ENCODE data around the gene IVD.

The IVD gene

GRCh38 chr15:40435710-40436089, 30.1 kb downstream of the IVD start:
- Histone ChIP-seq H3K4me1 (ENCODE audit: control insufficient read depth in 1 of 2, insufficient read depth in 2 of 2, low read length in 2 of 2) (peaks cover 7 to 25% of the 10 kb centered on the region in 2 donors), H3K27ac (ENCODE audit: low read length) (no peak overlapping the region), H3K36me3 (ENCODE audit: control insufficient read depth in 1 of 2, insufficient read depth in 2 of 2, low read length in 2 of 2) (no peaks in the 10 kb centered on the region), H3K4me3 (ENCODE audit: low read depth in 1 of 2, low read length in 2 of 2) (peak overlapping the region; percentile 44 to 69), H3K9me3 (ENCODE audit: control insufficient read depth in 1 of 2, low read length in 2 of 2) (no peaks in the 10 kb centered on the region), H3K27me3 (ENCODE audit: low read depth, low read length) (peaks cover 27% of the 10 kb centered on the region)

- Histone ChIP-seq H3K36me3 (ENCODE audit: control insufficient read depth in 1 of 2, insufficient read depth in 2 of 2, low read length in 2 of 2) (no peaks in the 10 kb centered on the region), H3K27me3 (ENCODE audit: low read depth, low read length) (peaks cover 27% of the 10 kb centered on the region), H3K9me3 (ENCODE audit: control insufficient read depth in 1 of 2, low read length in 2 of 2) (no peaks in the 10 kb centered on the region), H3K27ac (ENCODE audit: low read length) (no peak overlapping the region), H3K4me1 (ENCODE audit: control insufficient read depth in 1 of 2, insufficient read depth in 2 of 2, low read length in 2 of 2) (peaks cover 7 to 25% of the 10 kb centered on the region in 2 donors), H3K4me3 (ENCODE audit: low read depth in 1 of 2, low read length in 2 of 2) (peak overlapping the region; percentile 44 to 69)
These were observed 30.7 kb downstream of the IVD start for GRCh38 chr15:40436116-40436891.

GRCh38 chr15:40436892-40437751, 31.5 kb downstream of the IVD start:
- Histone ChIP-seq H3K4me3 (ENCODE audit: low read depth in 1 of 2, low read length in 2 of 2) (peak overlapping the region; percentile 44 to 69), H3K27me3 (ENCODE audit: low read depth, low read length) (peaks cover 27% of the 10 kb centered on the region), H3K4me1 (ENCODE audit: control insufficient read depth in 1 of 2, insufficient read depth in 2 of 2, low read length in 2 of 2) (peaks cover 7 to 25% of the 10 kb centered on the region in 2 donors), H3K27ac (ENCODE audit: low read length) (no peak overlapping the region), H3K36me3 (ENCODE audit: control insufficient read depth in 1 of 2, insufficient read depth in 2 of 2, low read length in 2 of 2) (no peaks in the 10 kb centered on the region), H3K9me3 (ENCODE audit: control insufficient read depth in 1 of 2, low read length in 2 of 2) (no peaks in the 10 kb centered on the region)

- Histone ChIP-seq H3K27me3 (ENCODE audit: low read depth, low read length) (peaks cover 27% of the 10 kb centered on the region), H3K4me1 (ENCODE audit: control insufficient read depth in 1 of 2, insufficient read depth in 2 of 2, low read length in 2 of 2) (peaks cover 13 to 33% of the 10 kb centered on the region in 2 donors), H3K9me3 (ENCODE audit: control insufficient read depth in 1 of 2, low read length in 2 of 2) (no peaks in the 10 kb centered on the region), H3K36me3 (ENCODE audit: control insufficient read depth in 1 of 2, insufficient read depth in 2 of 2, low read length in 2 of 2) (no peaks in the 10 kb centered on the region), H3K27ac (ENCODE audit: low read length) (no peak overlapping the region), H3K4me3 (ENCODE audit: low read depth in 1 of 2, low read length in 2 of 2) (no peak overlapping the region)
These were observed 32.4 kb downstream of the IVD start for GRCh38 chr15:40437752-40438687.

- Histone ChIP-seq H3K4me1 (ENCODE audit: control insufficient read depth in 1 of 2, insufficient read depth in 2 of 2, low read length in 2 of 2) (peaks cover 15 to 40% of the 10 kb centered on the region in 2 donors), H3K27ac (ENCODE audit: low read length) (no peak overlapping the region), H3K9me3 (ENCODE audit: control insufficient read depth in 1 of 2, low read length in 2 of 2) (no peaks in the 10 kb centered on the region), H3K27me3 (ENCODE audit: low read depth, low read length) (peaks cover 27% of the 10 kb centered on the region), H3K36me3 (ENCODE audit: control insufficient read depth in 1 of 2, insufficient read depth in 2 of 2, low read length in 2 of 2) (no peaks in the 10 kb centered on the region), H3K4me3 (ENCODE audit: low read depth in 1 of 2, low read length in 2 of 2) (no peak overlapping the region)
These were observed 33.1 kb downstream of the IVD start for GRCh38 chr15:40438712-40439111.

- Histone ChIP-seq H3K27ac (ENCODE audit: low read length) (no peak overlapping the region), H3K4me1 (ENCODE audit: control insufficient read depth in 1 of 2, insufficient read depth in 2 of 2, low read length in 2 of 2) (peaks cover 15 to 45% of the 10 kb centered on the region in 2 donors), H3K27me3 (ENCODE audit: low read depth, low read length) (peaks cover 27% of the 10 kb centered on the region), H3K4me3 (ENCODE audit: low read depth in 1 of 2, low read length in 2 of 2) (peak overlapping the region; percentile 62 to 64), H3K9me3 (ENCODE audit: control insufficient read depth in 1 of 2, low read length in 2 of 2) (no peaks in the 10 kb centered on the region), H3K36me3 (ENCODE audit: control insufficient read depth in 1 of 2, insufficient read depth in 2 of 2, low read length in 2 of 2) (no peaks in the 10 kb centered on the region)
These were observed 33.9 kb downstream of the IVD start for GRCh38 chr15:40439461-40439959.

GRCh38 chr15:40439960-40440742, 34.6 kb downstream of the IVD start:
- Histone ChIP-seq H3K9me3 (ENCODE audit: control insufficient read depth in 1 of 2, low read length in 2 of 2) (no peaks in the 10 kb centered on the region), H3K4me1 (ENCODE audit: control insufficient read depth in 1 of 2, insufficient read depth in 2 of 2, low read length in 2 of 2) (peaks cover 15 to 52% of the 10 kb centered on the region in 2 donors), H3K36me3 (ENCODE audit: control insufficient read depth in 1 of 2, insufficient read depth in 2 of 2, low read length in 2 of 2) (no peaks in the 10 kb centered on the region), H3K27me3 (ENCODE audit: low read depth, low read length) (peaks cover 22% of the 10 kb centered on the region), H3K27ac (ENCODE audit: low read length) (no peak overlapping the region), H3K4me3 (ENCODE audit: low read depth in 1 of 2, low read length in 2 of 2) (peak overlapping the region; percentile 62 to 64)

GRCh38 chr15:40440743-40441564, 35.4 kb downstream of the IVD start, which contains the start of gene BAHD1:
Gene BAHD1 (plus strand): TSS chr15:40440953. CDS start chr15:40458465, 17,512 bp downstream.
- H3K4me3 ChIP-seq (ENCODE audit: low read depth in 1 of 2, low read length in 2 of 2) = peak within 1 kb of the TSS; percentile 64 to 78
- H3K9me3 ChIP-seq (ENCODE audit: control insufficient read depth in 1 of 2, low read length in 2 of 2) = no peaks in the 10 kb centered on the region
- H3K36me3 ChIP-seq (ENCODE audit: control insufficient read depth in 1 of 2, insufficient read depth in 2 of 2, low read length in 2 of 2) = no peaks in the 10 kb centered on the region
- peaks cover 22% of the 10 kb centered on the region for H3K27me3 ChIP-seq (ENCODE audit: low read depth, low read length)
- H3K4me1 ChIP-seq (ENCODE audit: control insufficient read depth in 1 of 2, insufficient read depth in 2 of 2, low read length in 2 of 2) = peaks cover 22 to 57% of the 10 kb centered on the region in 2 donors
- no peak within 1 kb of the TSS for H3K27ac ChIP-seq (ENCODE audit: low read length)

- Histone ChIP-seq H3K9me3 (ENCODE audit: control insufficient read depth in 1 of 2, low read length in 2 of 2) (no peaks in the 10 kb centered on the region), H3K27me3 (ENCODE audit: low read depth, low read length) (peaks cover 13% of the 10 kb centered on the region), H3K4me3 (ENCODE audit: low read depth in 1 of 2, low read length in 2 of 2) (peak overlapping the region; percentile 46 to 78), H3K27ac (ENCODE audit: low read length) (no peak overlapping the region), H3K36me3 (ENCODE audit: control insufficient read depth in 1 of 2, insufficient read depth in 2 of 2, low read length in 2 of 2) (no peaks in the 10 kb centered on the region), H3K4me1 (ENCODE audit: control insufficient read depth in 1 of 2, insufficient read depth in 2 of 2, low read length in 2 of 2) (peaks cover 21 to 48% of the 10 kb centered on the region in 2 donors)
These were observed 36.3 kb downstream of the IVD start for GRCh38 chr15:40441565-40442531.
